ENCODE data around the gene COG5.

DNA sequence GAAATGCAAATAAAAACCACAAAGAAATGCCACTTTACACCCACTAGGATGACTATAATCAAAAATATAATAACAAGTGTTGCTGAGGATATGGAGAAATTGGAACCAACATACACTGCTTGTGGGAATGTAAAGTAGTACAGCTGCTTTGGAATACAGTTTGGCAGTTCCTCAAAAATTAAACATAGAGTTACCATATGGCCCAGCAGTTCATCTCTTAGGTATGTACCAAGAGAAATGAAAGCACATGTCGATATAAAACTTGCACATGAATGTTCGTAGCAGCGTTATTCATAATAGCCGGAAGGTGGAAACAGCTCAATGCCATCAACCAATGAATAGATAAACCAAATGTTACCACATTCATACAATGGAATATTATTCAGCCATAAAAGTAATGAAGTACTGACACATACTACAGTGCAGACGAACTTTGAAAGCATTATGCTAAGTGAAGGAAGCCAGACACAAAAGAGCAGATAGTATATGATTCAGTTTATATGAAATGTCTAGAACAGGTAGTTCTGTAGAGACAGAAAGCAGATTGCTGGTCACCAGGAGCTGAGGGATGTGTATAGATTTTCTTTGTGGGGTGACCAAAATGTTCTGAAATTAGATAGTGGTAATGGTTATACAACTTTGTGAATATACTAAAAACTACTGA lies 28.8 kb upstream of the COG5 start:
- no peak for TF ChIP-seq FOXM1 (IDR thresholded peaks at IDR 0.05; ENCODE audit: borderline replicate concordance)
- TF ChIP-seq NFRKB (IDR thresholded peaks at IDR 0.05), result no peak
- no peak for TF ChIP-seq LEF1 (IDR thresholded peaks at IDR 0.05; ENCODE audit: borderline replicate concordance)
- no peak for TF ChIP-seq ELF4 (IDR thresholded peaks at IDR 0.05)
- no peak for TF ChIP-seq ZNF384 (IDR thresholded peaks at IDR 0.05)
- no peak for TF ChIP-seq SUZ12 (IDR thresholded peaks at IDR 0.05)
- TF ChIP-seq BHLHE40 (IDR thresholded peaks at IDR 0.05; ENCODE audit: borderline replicate concordance), result no peak
- no peak for TF ChIP-seq FOXA1 (IDR thresholded peaks at IDR 0.05)
- TF ChIP-seq SP1 (IDR thresholded peaks at IDR 0.05), result no peak
- TF ChIP-seq, protein P1, sequence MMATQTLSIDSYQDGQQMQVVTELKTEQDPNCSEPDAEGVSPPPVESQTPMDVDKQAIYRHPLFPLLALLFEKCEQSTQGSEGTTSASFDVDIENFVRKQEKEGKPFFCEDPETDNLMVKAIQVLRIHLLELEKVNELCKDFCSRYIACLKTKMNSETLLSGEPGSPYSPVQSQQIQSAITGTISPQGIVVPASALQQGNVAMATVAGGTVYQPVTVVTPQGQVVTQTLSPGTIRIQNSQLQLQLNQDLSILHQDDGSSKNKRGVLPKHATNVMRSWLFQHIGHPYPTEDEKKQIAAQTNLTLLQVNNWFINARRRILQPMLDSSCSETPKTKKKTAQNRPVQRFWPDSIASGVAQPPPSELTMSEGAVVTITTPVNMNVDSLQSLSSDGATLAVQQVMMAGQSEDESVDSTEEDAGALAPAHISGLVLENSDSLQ (IDR thresholded peaks at IDR 0.05), result no peak
- no peak for TF ChIP-seq L3MBTL2 (conservative IDR thresholded peaks at IDR 0.05)
- no peak for TF ChIP-seq CTBP1 (IDR thresholded peaks at IDR 0.05; ENCODE audit: borderline replicate concordance)
- TF ChIP-seq HDGF (IDR thresholded peaks at IDR 0.05; ENCODE audit: borderline replicate concordance), result no peak

All from HEK293T (cell line).